ENCODE data around the gene OOSP4A.
"Not testable (repeated sequence)": the region's sequence is repeated elsewhere in the genome, so short reads cannot be mapped to it uniquely, and the experiment has no call there.

Gene OOSP4A

GRCh38 chr11:59981106-59981770, 17.4 kb downstream of the OOSP4A start:
- Histone ChIP-seq H3K9me3 (ENCODE audit: control insufficient read depth, insufficient read depth, low read length) (no peaks in the 10 kb centered on the region), H3K4me3 (ENCODE audit: low read depth, low read length) (no peak overlapping the region), H3K4me1 (ENCODE audit: control insufficient read depth, insufficient read depth, low read length) (no peaks in the 10 kb centered on the region), H3K36me3 (ENCODE audit: control insufficient read depth, insufficient read depth, low read length) (no peaks in the 10 kb centered on the region), H3K9ac (ENCODE audit: low read depth, low read length) (no peak overlapping the region), H3K27me3 (ENCODE audit: control insufficient read depth, insufficient read depth, low read length) (no peaks in the 10 kb centered on the region), H3K27ac (ENCODE audit: low read depth, low read length) (peak overlapping the region; percentile 39)

GRCh38 chr11:59982037-59982436, 18.2 kb downstream of the OOSP4A start:
- H3K9ac ChIP-seq (ENCODE audit: low read depth, low read length); H3K27me3 ChIP-seq (ENCODE audit: control insufficient read depth, insufficient read depth, low read length); H3K36me3 ChIP-seq (ENCODE audit: control insufficient read depth, insufficient read depth, low read length); H3K4me3 ChIP-seq (ENCODE audit: low read depth, low read length); H3K4me1 ChIP-seq (ENCODE audit: control insufficient read depth, insufficient read depth, low read length); H3K27ac ChIP-seq (ENCODE audit: low read depth, low read length); H3K9me3 ChIP-seq (ENCODE audit: control insufficient read depth, insufficient read depth, low read length): not testable (repeated sequence)

GRCh38 chr11:59983212-59983611, 19.4 kb downstream of the OOSP4A start:
- H3K27ac ChIP-seq (ENCODE audit: low read depth, low read length) = no peak overlapping the region
- no peaks in the 10 kb centered on the region for H3K36me3 ChIP-seq (ENCODE audit: control insufficient read depth, insufficient read depth, low read length)
- H3K4me1 ChIP-seq (ENCODE audit: control insufficient read depth, insufficient read depth, low read length) = no peaks in the 10 kb centered on the region
- no peaks in the 10 kb centered on the region for H3K9me3 ChIP-seq (ENCODE audit: control insufficient read depth, insufficient read depth, low read length)
- H3K9ac ChIP-seq (ENCODE audit: low read depth, low read length) = no peak overlapping the region
- no peaks in the 10 kb centered on the region for H3K27me3 ChIP-seq (ENCODE audit: control insufficient read depth, insufficient read depth, low read length)
- H3K4me3 ChIP-seq (ENCODE audit: low read depth, low read length) = no peak overlapping the region

- Histone ChIP-seq H3K9me3 (ENCODE audit: control insufficient read depth, insufficient read depth, low read length) (no peaks in the 10 kb centered on the region), H3K36me3 (ENCODE audit: control insufficient read depth, insufficient read depth, low read length) (no peaks in the 10 kb centered on the region), H3K4me3 (ENCODE audit: low read depth, low read length) (no peak overlapping the region), H3K27me3 (ENCODE audit: control insufficient read depth, insufficient read depth, low read length) (no peaks in the 10 kb centered on the region), H3K4me1 (ENCODE audit: control insufficient read depth, insufficient read depth, low read length) (no peaks in the 10 kb centered on the region), H3K27ac (ENCODE audit: low read depth, low read length) (no peak overlapping the region), H3K9ac (ENCODE audit: low read depth, low read length) (no peak overlapping the region)
These were observed 20.5 kb downstream of the OOSP4A start for GRCh38 chr11:59984368-59984767.

DNA sequence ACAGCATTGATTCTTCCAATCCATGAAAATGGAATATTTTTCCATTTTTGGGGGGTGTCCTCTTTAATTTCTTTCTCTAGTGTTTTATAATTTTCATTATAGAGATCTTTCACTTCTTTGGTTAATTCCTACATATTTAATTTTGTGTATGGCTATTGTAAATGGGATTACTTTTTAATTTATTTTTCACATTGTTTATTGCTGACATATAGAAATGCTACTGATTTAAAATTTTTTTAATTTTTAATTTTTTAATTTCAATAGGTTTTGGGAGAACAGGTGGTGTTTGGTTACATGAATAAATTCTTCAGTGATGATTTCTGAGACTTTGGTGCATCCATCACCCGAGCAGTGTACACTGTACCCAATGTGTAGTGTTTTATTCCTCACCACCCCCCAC, 26.6 kb downstream of the OOSP4A start:
- Histone ChIP-seq H3K27ac (ENCODE audit: low read depth, low read length) (no peak overlapping the region), H3K4me3 (ENCODE audit: low read depth, low read length) (no peak overlapping the region), H3K9me3 (ENCODE audit: control insufficient read depth, insufficient read depth, low read length) (peaks cover 3% of the 10 kb centered on the region; the same call in 1 of the 2 replicates), H3K36me3 (ENCODE audit: control insufficient read depth, insufficient read depth, low read length) (no peaks in the 10 kb centered on the region), H3K4me1 (ENCODE audit: control insufficient read depth, insufficient read depth, low read length) (no peaks in the 10 kb centered on the region), H3K27me3 (ENCODE audit: control insufficient read depth, insufficient read depth, low read length) (no peaks in the 10 kb centered on the region), H3K9ac (ENCODE audit: low read depth, low read length) (no peak overlapping the region)

DNA sequence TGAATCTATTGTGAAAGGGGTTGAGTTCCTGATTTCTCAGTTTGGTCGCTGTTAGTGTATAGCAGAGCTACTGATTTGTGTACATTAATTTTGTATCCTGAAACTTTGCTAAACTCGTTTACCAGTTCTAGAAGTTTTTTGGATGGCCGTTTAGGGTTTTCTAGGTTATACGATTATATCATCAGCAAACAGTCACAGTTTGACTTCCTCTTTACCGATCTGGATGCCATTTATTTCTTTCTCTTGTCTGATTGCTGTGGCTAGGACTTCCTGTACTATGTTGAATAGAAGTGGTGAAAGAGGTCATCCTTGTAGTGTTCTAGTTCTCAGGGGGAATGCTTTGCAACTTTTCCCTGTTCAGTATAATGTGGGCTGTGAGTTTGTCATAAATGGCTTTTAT, 28.6 kb downstream of the OOSP4A start:
- Histone ChIP-seq H3K4me1 (ENCODE audit: control insufficient read depth, insufficient read depth, low read length) (no peaks in the 10 kb centered on the region), H3K9me3 (ENCODE audit: control insufficient read depth, insufficient read depth, low read length) (peaks cover 3% of the 10 kb centered on the region; the same call in 1 of the 2 replicates), H3K27ac (ENCODE audit: low read depth, low read length) (no peak overlapping the region), H3K27me3 (ENCODE audit: control insufficient read depth, insufficient read depth, low read length) (no peaks in the 10 kb centered on the region), H3K36me3 (ENCODE audit: control insufficient read depth, insufficient read depth, low read length) (no peaks in the 10 kb centered on the region), H3K4me3 (ENCODE audit: low read depth, low read length) (no peak overlapping the region), H3K9ac (ENCODE audit: low read depth, low read length) (no peak overlapping the region)

GRCh38 chr11:59997800-59998199, 34.0 kb downstream of the OOSP4A start:
- no peaks in the 10 kb centered on the region for H3K36me3 ChIP-seq (ENCODE audit: control insufficient read depth, insufficient read depth, low read length)
- no peak overlapping the region for H3K27ac ChIP-seq (ENCODE audit: low read depth, low read length)
- H3K4me1 ChIP-seq (ENCODE audit: control insufficient read depth, insufficient read depth, low read length) = no peaks in the 10 kb centered on the region
- H3K4me3 ChIP-seq (ENCODE audit: low read depth, low read length) = no peak overlapping the region
- no peak overlapping the region for H3K9ac ChIP-seq (ENCODE audit: low read depth, low read length)
- H3K9me3 ChIP-seq (ENCODE audit: control insufficient read depth, insufficient read depth, low read length) = no peaks in the 10 kb centered on the region; the same call in 1 of the 2 replicates
- no peaks in the 10 kb centered on the region for H3K27me3 ChIP-seq (ENCODE audit: control insufficient read depth, insufficient read depth, low read length)

- no peaks in the 10 kb centered on the region for H3K9me3 ChIP-seq (ENCODE audit: control insufficient read depth, insufficient read depth, low read length)
- no peak overlapping the region for H3K9ac ChIP-seq (ENCODE audit: low read depth, low read length)
- no peak overlapping the region for H3K4me3 ChIP-seq (ENCODE audit: low read depth, low read length)
- H3K27me3 ChIP-seq (ENCODE audit: control insufficient read depth, insufficient read depth, low read length) = no peaks in the 10 kb centered on the region
- H3K36me3 ChIP-seq (ENCODE audit: control insufficient read depth, insufficient read depth, low read length) = no peaks in the 10 kb centered on the region
- H3K27ac ChIP-seq (ENCODE audit: low read depth, low read length) = no peak overlapping the region
- H3K4me1 ChIP-seq (ENCODE audit: control insufficient read depth, insufficient read depth, low read length) = no peaks in the 10 kb centered on the region
These were observed 35.9 kb downstream of the OOSP4A start for GRCh38 chr11:59999691-60000090.

- Histone ChIP-seq H3K9ac (ENCODE audit: low read depth, low read length) (no peak overlapping the region), H3K9me3 (ENCODE audit: control insufficient read depth, insufficient read depth, low read length) (no peaks in the 10 kb centered on the region), H3K27me3 (ENCODE audit: control insufficient read depth, insufficient read depth, low read length) (no peaks in the 10 kb centered on the region), H3K4me3 (ENCODE audit: low read depth, low read length) (no peak overlapping the region), H3K4me1 (ENCODE audit: control insufficient read depth, insufficient read depth, low read length) (no peaks in the 10 kb centered on the region), H3K36me3 (ENCODE audit: control insufficient read depth, insufficient read depth, low read length) (no peaks in the 10 kb centered on the region), H3K27ac (ENCODE audit: low read depth, low read length) (no peak overlapping the region)
These were observed 39.9 kb downstream of the OOSP4A start for GRCh38 chr11:60003729-60004128.

DNA sequence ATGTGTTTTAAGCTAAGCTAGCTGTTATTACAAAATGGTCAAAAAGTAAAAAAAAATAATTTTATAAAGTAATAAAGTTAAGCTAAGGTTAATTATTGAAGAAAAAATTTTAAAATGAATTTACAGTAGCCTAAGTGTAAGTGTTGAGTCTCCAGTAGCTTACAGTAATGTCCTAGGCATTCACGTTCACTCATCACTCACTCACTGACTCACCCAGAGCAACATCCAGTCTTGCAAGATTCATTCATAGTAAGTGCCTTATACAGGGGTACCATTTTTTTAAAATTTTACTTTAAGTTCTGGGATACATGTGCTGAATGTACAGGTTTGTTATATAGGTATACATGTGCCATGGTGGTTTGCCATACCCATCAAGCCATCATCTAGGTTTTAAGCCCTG, 41.5 kb downstream of the OOSP4A start:
- H3K9ac ChIP-seq (ENCODE audit: low read depth, low read length) = no peak overlapping the region
- H3K9me3 ChIP-seq (ENCODE audit: control insufficient read depth, insufficient read depth, low read length) = no peaks in the 10 kb centered on the region; the same call in 1 of the 2 replicates
- no peak overlapping the region for H3K27ac ChIP-seq (ENCODE audit: low read depth, low read length)
- no peak overlapping the region for H3K4me3 ChIP-seq (ENCODE audit: low read depth, low read length)
- no peaks in the 10 kb centered on the region for H3K36me3 ChIP-seq (ENCODE audit: control insufficient read depth, insufficient read depth, low read length)
- no peaks in the 10 kb centered on the region for H3K4me1 ChIP-seq (ENCODE audit: control insufficient read depth, insufficient read depth, low read length)
- H3K27me3 ChIP-seq (ENCODE audit: control insufficient read depth, insufficient read depth, low read length) = no peaks in the 10 kb centered on the region

DNA sequence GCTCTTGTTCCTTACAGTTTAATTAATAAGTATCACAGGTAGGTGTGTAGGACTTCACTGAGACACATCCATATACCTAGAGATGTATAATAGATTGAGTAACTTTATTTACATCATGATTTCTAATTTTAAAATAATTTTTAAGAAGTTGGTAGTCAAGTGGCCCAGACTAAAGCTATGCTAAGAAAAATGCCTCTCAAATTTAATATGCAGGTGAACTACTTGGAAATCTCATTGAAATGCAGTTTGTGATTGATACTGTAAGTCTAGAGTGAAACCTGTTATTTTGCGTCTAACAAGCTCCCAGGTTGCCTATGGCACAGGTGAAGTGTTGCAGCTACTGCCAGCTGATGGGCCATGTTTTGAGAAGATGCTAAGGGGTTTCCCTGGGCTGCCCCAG, 53.0 kb downstream of the OOSP4A start, which contains the start of gene OOSP4B:
OOSP4B (plus strand) TSS at position 301 of the 400 bp plus-strand sequence.
- H3K9me3 ChIP-seq (ENCODE audit: control insufficient read depth, insufficient read depth, low read length) = no peaks in the 10 kb centered on the region
- no peaks in the 10 kb centered on the region for H3K36me3 ChIP-seq (ENCODE audit: control insufficient read depth, insufficient read depth, low read length)
- no peaks in the 10 kb centered on the region for H3K27me3 ChIP-seq (ENCODE audit: control insufficient read depth, insufficient read depth, low read length)
- no peak within 1 kb of the TSS for H3K9ac ChIP-seq (ENCODE audit: low read depth, low read length)
- no peak within 1 kb of the TSS for H3K4me3 ChIP-seq (ENCODE audit: low read depth, low read length)
- peaks cover 12% of the 10 kb centered on the region for H3K4me1 ChIP-seq (ENCODE audit: control insufficient read depth, insufficient read depth, low read length)
- no peak within 1 kb of the TSS for H3K27ac ChIP-seq (ENCODE audit: low read depth, low read length)

Data from HUES48 (cell line).